ENCODE results near the gene BNIPL. TPM values are rescaled to one million over a fixed set of nuclear protein-coding genes. Genes with fewer than 3 reads are reported as not detected.

Gene BNIPL
- total and polyA plus RNA-seq, 2 of the 8 experiments (the other 6 are each of a cell fraction or from before 2014, with no cell fraction given): 2.4 to 3.3 TPM

DNA sequence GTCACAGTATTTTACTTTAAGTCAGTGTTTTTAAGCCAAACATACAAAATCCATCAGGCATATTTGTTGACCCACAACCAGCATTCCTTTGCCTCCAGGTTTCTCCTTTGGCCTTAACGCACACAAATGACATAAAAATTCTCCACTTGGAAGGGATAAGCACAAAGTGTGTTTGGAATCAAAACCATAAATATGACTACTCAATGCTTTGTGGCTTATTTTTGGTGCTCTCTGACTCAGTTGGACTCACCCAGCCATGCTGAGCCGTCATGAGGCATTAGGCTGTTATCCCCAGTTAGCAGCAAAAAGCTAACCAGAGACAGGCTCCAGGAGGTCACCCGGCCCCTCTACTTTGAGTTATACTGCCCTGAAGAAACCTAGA lies 27.2 kb upstream of the BNIPL start:
- H3K23ac ChIP-seq (ENCODE audit: insufficient read length): no peak overlapping the region
- peaks cover 5% of the 10 kb centered on the region for H3K23me2 ChIP-seq (ENCODE audit: low read depth, low read length)
- no peak overlapping the region for H4K5ac ChIP-seq (ENCODE audit: insufficient read length, low read depth, low read length)
- H3K36me3 ChIP-seq (ENCODE audit: control insufficient read depth in 2 of 4, insufficient read depth in 4 of 4, low read length in 3 of 4): no peaks in the 10 kb centered on the region
- H3K4ac ChIP-seq (replicated peaks; ENCODE audit: insufficient read length, low read depth, low read length): no peak overlapping the region
- no peak overlapping the region for H2BK20ac ChIP-seq (ENCODE audit: low read length)
- H3K4me1 ChIP-seq (replicated peaks in 1 of 4; ENCODE audit: control insufficient read depth in 3 of 4, insufficient read depth in 4 of 4, low read length in 3 of 4): peaks cover 9 to 12% (median 9%) of the 10 kb centered on the region in 4 experiments; a peak in 6 of 7 replicates
- POLR2A ChIA-PET (ENCODE audit: partially characterized antibody): no interaction called here
- H3K4me3 ChIP-seq (ENCODE audit: extremely low read depth in 1 of 4, insufficient read depth in 2 of 4, low read depth in 3 of 4, low read length in 4 of 4): peak overlapping the region; percentile 77 to 94 (median 86)
- H2BK12ac ChIP-seq (ENCODE audit: low read depth, low read length): no peak overlapping the region
- no peak overlapping the region for H2BK120ac ChIP-seq (replicated peaks; ENCODE audit: low read depth, low read length)
- 86% methylated on average over 3 of the region's 3 CpGs; no CpG with 5 or more reads in 1 of the 2 experiments for WGBS, 2 experiments (ENCODE audit: extremely low coverage in 1 of 2, insufficient coverage in 1 of 2, insufficient read length in 1 of 2, insufficient replicate concordance in 2 of 2, low coverage in 1 of 2, low lambda C conversion rate in 2 of 2, missing lambda C conversion rate in 1 of 2)
- H2AK5ac ChIP-seq (ENCODE audit: low read depth, low read length): no peak overlapping the region
- CTCF ChIA-PET (ENCODE audit: partially characterized antibody): interaction anchor here (0.6 kb wide), 1 partner anchor 55 kb away, joined by 4 read pairs; no protein-coding TSS in a partner anchor
- no peak overlapping the region for H3K27ac ChIP-seq (ENCODE audit: low read depth, low read length)
- no peak overlapping the region for H3K56ac ChIP-seq (replicated peaks; ENCODE audit: insufficient read length, low read depth, low read length)
- no peak overlapping the region for H4K8ac ChIP-seq (ENCODE audit: extremely low read depth, insufficient read depth, low read length)
- no peaks in the 10 kb centered on the region for H3K9me3 ChIP-seq (ENCODE audit: insufficient read depth in 2 of 2, low read depth in 1 of 2, low read length in 1 of 2)
- FAIRE-seq (no peak), DNase-seq (ENCODE audit: low read depth in 1 of 2, low spot score in 2 of 2) (no peak)
- H3K4me2 ChIP-seq (ENCODE audit: insufficient read depth in 1 of 2, low read depth in 2 of 2, low read length in 2 of 2): peak overlapping the region; percentile 66 to 87
- H3K18ac ChIP-seq (ENCODE audit: extremely low read depth, low read length): no peak overlapping the region
- H3K9ac ChIP-seq (replicated peaks in 1 of 4; ENCODE audit: extremely low read depth in 1 of 4, low read depth in 3 of 4, low read length in 3 of 4): peak overlapping the region in 1 of 4 experiments; percentile 49; a peak in 3 of 7 replicates
- no peaks in the 10 kb centered on the region for H3K27me3 ChIP-seq (replicated peaks in 1 of 4; ENCODE audit: control insufficient read depth in 3 of 4, extremely low read depth in 1 of 4, insufficient read depth in 3 of 4, low read length in 3 of 4)
- H3K79me1 ChIP-seq (ENCODE audit: low read depth, low read length): no peaks in the 10 kb centered on the region
- no peak overlapping the region for H3K14ac ChIP-seq (ENCODE audit: insufficient read length)
- no peak overlapping the region for H2BK15ac ChIP-seq (ENCODE audit: low read length)
- H4K20me1 ChIP-seq (replicated peaks in 1 of 2; ENCODE audit: control insufficient read depth in 1 of 2, insufficient read depth in 2 of 2, low read length in 2 of 2): no peaks in the 10 kb centered on the region
- H2AFZ ChIP-seq (ENCODE audit: low read length): peak overlapping the region; percentile 89; the same call in 1 of the 2 replicates
- TF ChIP-seq SP2 (IDR thresholded peaks at IDR 0.05; ENCODE audit: low read length) (no peak), CBX8 (IDR thresholded peaks at IDR 0.05; ENCODE audit: borderline replicate concordance, low read depth, low read length) (no peak), EP300 (IDR thresholded peaks at IDR 0.05; ENCODE audit: borderline replicate concordance in 1 of 2, low read depth in 2 of 2, low read length in 2 of 2) (no peak), ZNF274 (IDR thresholded peaks at IDR 0.05; ENCODE audit: borderline replicate concordance, extremely low read depth, low read length) (no peak), FOSL1 (IDR thresholded peaks at IDR 0.05; ENCODE audit: insufficient read depth, low read depth, low read length) (no peak), SIRT6 (IDR thresholded peaks at IDR 0.05; ENCODE audit: low read length) (no peak), CHD2 (IDR thresholded peaks at IDR 0.05; ENCODE audit: low read length) (no peak), GTF2F1 (IDR thresholded peaks at IDR 0.05; ENCODE audit: borderline replicate concordance, low read depth, low read length) (no peak), RBBP5 (IDR thresholded peaks at IDR 0.05; ENCODE audit: borderline replicate concordance, low read depth, low read length) (no peak), TBP (IDR thresholded peaks at IDR 0.05; ENCODE audit: low read depth, low read length) (no peak), RNF2 (IDR thresholded peaks at IDR 0.05; ENCODE audit: borderline replicate concordance, low read depth, low read length, missing control alignments, poor library complexity, severe bottlenecking) (no peak), TEAD4 (IDR thresholded peaks at IDR 0.05; ENCODE audit: low read depth, low read length) (no peak), JUN (IDR thresholded peaks at IDR 0.05; ENCODE audit: low read depth, low read length) (no peak)
- H3K79me2 ChIP-seq (ENCODE audit: control insufficient read depth in 1 of 2, insufficient read depth in 2 of 2, low read length in 2 of 2): peaks cover 0 to 5% of the 10 kb centered on the region in 2 experiments; a peak in 2 of 4 replicates
- no peak overlapping the region for H4K91ac ChIP-seq (replicated peaks; ENCODE audit: insufficient read length, low read length)
- H2BK5ac ChIP-seq (ENCODE audit: low read depth, low read length): no peak overlapping the region

All from H1 (cell line).